Measurements from ENCODE around the gene SHF. TPM values are rescaled to one million over a fixed set of nuclear protein-coding genes. Genes with fewer than 3 reads are reported as not detected.
"Not testable (repeated sequence)": the region's sequence is repeated elsewhere in the genome, so short reads cannot be mapped to it uniquely, and the experiment has no call there.

The SHF gene, protein sequence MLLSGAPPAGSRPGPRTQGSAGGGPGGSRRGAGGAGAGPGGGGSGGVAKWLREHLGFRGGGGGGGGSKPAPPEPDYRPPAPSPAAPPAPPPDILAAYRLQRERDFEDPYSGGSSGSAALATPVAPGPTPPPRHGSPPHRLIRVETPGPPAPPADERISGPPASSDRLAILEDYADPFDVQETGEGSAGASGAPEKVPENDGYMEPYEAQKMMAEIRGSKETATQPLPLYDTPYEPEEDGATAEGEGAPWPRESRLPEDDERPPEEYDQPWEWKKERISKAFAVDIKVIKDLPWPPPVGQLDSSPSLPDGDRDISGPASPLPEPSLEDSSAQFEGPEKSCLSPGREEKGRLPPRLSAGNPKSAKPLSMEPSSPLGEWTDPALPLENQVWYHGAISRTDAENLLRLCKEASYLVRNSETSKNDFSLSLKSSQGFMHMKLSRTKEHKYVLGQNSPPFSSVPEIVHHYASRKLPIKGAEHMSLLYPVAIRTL
- polyA plus RNA-seq (2013), result 7.0 and 7.8 TPM in 2 replicates

DNA sequence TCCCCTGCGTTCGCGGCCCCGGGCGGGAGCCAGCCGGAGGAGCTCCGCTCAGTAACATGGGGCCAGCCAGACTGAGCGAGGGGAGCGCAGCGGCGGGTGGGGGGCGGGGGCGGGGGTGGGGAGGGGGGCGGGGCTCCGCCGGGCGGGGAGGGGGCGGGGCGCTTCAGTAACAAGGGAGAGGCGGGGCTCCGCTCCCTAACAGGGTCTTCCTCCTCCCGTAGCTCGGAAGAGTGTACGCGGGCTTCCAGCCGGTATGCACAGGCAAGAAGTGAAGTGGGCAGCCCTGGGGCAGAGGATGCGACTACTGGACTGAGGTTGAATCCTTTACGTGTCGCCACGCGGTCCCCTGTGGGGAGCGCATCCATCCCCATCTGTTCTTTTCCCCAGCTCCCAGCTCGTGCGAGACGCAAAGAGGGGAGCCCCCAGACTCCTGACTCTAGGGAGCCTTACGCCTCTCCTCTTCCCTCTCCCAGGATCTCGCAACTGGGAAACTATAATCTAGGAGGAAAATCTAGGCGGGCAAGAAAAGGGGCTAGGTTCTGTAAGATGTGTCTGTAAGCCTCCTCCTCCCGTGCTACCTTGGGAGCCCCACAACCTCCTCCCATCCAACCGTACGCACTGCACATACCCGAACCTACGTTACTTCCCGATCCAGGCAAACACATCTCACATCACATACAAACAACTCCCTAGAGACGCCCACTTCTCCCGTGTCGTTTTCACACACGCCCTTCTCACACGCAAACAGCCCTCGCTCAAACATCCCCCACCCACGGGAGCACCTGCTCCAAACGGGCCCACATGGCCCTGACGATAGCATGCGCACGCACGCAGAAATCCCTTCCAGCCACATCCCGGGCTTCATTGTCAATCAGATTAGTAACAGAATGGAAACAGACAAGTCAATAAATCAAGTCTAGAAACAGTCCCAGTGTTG is at the start of gene SHF:
TSS of gene SHF (minus strand) at position 73 of the 937 bp plus-strand sequence. CDS start at position 58, 15 bp downstream.
- no peaks in the 10 kb centered on the region for H3K9me3 ChIP-seq (ENCODE audit: insufficient read depth, low read depth, low read length)
- no peaks in the 10 kb centered on the region for H3K79me2 ChIP-seq (ENCODE audit: control insufficient read depth, insufficient read depth, low read length, poor library complexity)
- H3K4me2 ChIP-seq (ENCODE audit: low read length), result peak within 1 kb of the TSS; percentile 97
- no peak within 1 kb of the TSS for H2BK120ac ChIP-seq (ENCODE audit: insufficient read depth, low read length, poor library complexity)
- no peak within 1 kb of the TSS for H2AK5ac ChIP-seq (ENCODE audit: low read length)
- no peak within 1 kb of the TSS for H3K4ac ChIP-seq (ENCODE audit: low read depth, low read length)
- H4K91ac ChIP-seq (ENCODE audit: low read depth, low read length), result peak within 1 kb of the TSS; percentile 48
- peaks cover 4% of the 10 kb centered on the region for H3K79me1 ChIP-seq (ENCODE audit: low read length)
- H3K27ac ChIP-seq (ENCODE audit: low read depth, low read length), result no peak within 1 kb of the TSS
- peak within 1 kb of the TSS; percentile 23 for H3K14ac ChIP-seq (ENCODE audit: low read length)
- peak within 1 kb of the TSS; percentile 37 for H2AFZ ChIP-seq (ENCODE audit: insufficient read depth, low read length, poor library complexity)
- DNase-seq, result peak in 1 of 2 donors; percentile 38
- H3K4me1 ChIP-seq (ENCODE audit: control insufficient read depth in 1 of 2, insufficient read depth in 2 of 2, low read length in 2 of 2), result peaks cover 26 to 29% of the 10 kb centered on the region in 2 experiments
- WGBS (ENCODE audit: extremely low coverage, insufficient coverage, insufficient read length), result no CpG with 5 or more reads among the region's 57 CpGs
- H4K8ac ChIP-seq (ENCODE audit: low read depth, low read length), result peak within 1 kb of the TSS; percentile 36
- H3K27me3 ChIP-seq (ENCODE audit: insufficient read depth, low read length), result no peaks in the 10 kb centered on the region
- H3K36me3 ChIP-seq (ENCODE audit: control insufficient read depth in 1 of 2, insufficient read depth in 2 of 2, low read length in 2 of 2), result no peaks in the 10 kb centered on the region
- H2BK12ac ChIP-seq (ENCODE audit: low read length), result peak within 1 kb of the TSS; percentile 25
- H2BK5ac ChIP-seq (ENCODE audit: low read depth, low read length, poor library complexity), result no peak within 1 kb of the TSS
- H3K18ac ChIP-seq (ENCODE audit: low read length), result no peak within 1 kb of the TSS
- H3K4me3 ChIP-seq (ENCODE audit: low read depth, low read length), result peak within 1 kb of the TSS; percentile 72
- no peak within 1 kb of the TSS for H3K9ac ChIP-seq (ENCODE audit: low read length)
- no peak within 1 kb of the TSS for H3K23ac ChIP-seq (ENCODE audit: low read length)
- no peak within 1 kb of the TSS for H4K12ac ChIP-seq (ENCODE audit: low read depth, low read length)

DNA sequence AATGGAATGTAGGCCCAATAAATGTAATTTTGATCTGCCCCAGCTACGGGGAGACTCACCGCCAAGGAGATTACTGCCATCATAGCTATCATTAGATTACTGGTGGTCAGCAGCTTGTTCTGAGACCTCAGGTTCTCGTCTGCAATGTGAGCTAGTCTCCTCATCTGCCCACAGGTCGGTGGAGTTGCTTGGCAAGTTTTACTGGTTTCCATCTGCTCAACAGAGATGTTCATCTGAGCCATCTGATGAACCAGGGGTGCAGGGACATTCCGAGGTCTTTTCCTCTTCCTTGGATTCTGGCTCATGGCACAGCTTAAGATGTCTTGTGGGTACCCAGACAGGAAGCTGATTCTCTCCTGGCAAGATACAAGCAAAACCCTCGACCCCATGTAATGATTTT is 49.0 kb upstream of the SHF start:
- H3K79me2 ChIP-seq (ENCODE audit: control insufficient read depth, insufficient read depth, low read length, poor library complexity); H4K91ac ChIP-seq (ENCODE audit: low read depth, low read length); H3K14ac ChIP-seq (ENCODE audit: low read length); H3K79me1 ChIP-seq (ENCODE audit: low read length); H2BK12ac ChIP-seq (ENCODE audit: low read length); H3K36me3 ChIP-seq (ENCODE audit: control insufficient read depth in 1 of 2, insufficient read depth in 2 of 2, low read length in 2 of 2); H3K27ac ChIP-seq (ENCODE audit: low read depth, low read length); H3K27me3 ChIP-seq (ENCODE audit: insufficient read depth, low read length); H3K18ac ChIP-seq (ENCODE audit: low read length); H3K4ac ChIP-seq (ENCODE audit: low read depth, low read length); H3K9ac ChIP-seq (ENCODE audit: low read length); H3K4me3 ChIP-seq (ENCODE audit: low read depth, low read length); H2AK5ac ChIP-seq (ENCODE audit: low read length); H3K4me1 ChIP-seq (ENCODE audit: control insufficient read depth in 1 of 2, insufficient read depth in 2 of 2, low read length in 2 of 2); H2BK120ac ChIP-seq (ENCODE audit: insufficient read depth, low read length, poor library complexity); H4K8ac ChIP-seq (ENCODE audit: low read depth, low read length); H3K4me2 ChIP-seq (ENCODE audit: low read length); H2AFZ ChIP-seq (ENCODE audit: insufficient read depth, low read length, poor library complexity); H3K9me3 ChIP-seq (ENCODE audit: insufficient read depth, low read depth, low read length); H2BK5ac ChIP-seq (ENCODE audit: low read depth, low read length, poor library complexity); H4K12ac ChIP-seq (ENCODE audit: low read depth, low read length); H3K23ac ChIP-seq (ENCODE audit: low read length): not testable (repeated sequence)
- DNase-seq, result peak; percentile 30 to 69
- no CpG with 5 or more reads among the region's 6 CpGs for WGBS (ENCODE audit: extremely low coverage, insufficient coverage, insufficient read length)

DNA sequence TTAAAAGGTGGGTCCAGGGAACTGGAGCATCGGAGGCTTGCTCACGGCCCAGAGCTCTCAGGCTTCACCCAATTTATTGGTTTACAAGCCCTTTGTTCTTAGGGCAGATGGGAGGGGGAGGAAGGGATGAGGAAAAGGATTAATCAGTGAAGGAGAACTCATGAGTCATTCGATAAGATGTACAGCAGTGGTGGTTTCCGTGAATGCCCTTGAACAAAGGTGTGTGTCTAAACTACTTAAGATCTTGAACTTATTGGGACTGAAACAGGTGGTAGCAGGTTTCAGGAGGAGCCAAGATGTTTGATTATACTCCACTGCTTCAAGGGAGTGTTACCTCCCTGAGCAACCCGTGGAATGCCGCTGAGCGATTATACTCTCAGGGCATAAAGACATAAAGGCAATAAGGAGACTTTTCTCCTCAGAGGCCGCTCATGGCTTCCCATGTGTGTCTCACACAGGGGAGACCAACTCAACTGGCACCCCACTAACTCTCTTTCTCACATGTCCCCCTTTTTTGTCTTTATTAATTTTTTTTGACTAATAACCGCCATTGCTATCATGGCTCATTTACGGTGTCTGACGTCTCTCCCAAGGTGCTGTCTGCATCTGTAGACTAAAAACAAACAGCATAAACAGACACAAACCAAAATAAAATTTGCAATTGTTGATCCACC is 46.9 kb upstream of the SHF start:
- H3K27ac ChIP-seq (ENCODE audit: low read depth, low read length), result no peak overlapping the region
- no peak overlapping the region for H3K4me3 ChIP-seq (ENCODE audit: low read depth, low read length)
- H3K18ac ChIP-seq (ENCODE audit: low read length), result no peak overlapping the region
- no peaks in the 10 kb centered on the region for H3K79me1 ChIP-seq (ENCODE audit: low read length)
- H3K79me2 ChIP-seq (ENCODE audit: control insufficient read depth, insufficient read depth, low read length, poor library complexity), result no peaks in the 10 kb centered on the region
- H3K4me2 ChIP-seq (ENCODE audit: low read length), result no peak overlapping the region
- no peak overlapping the region for H3K14ac ChIP-seq (ENCODE audit: low read length)
- no CpG with 5 or more reads among the region's 11 CpGs for WGBS (ENCODE audit: extremely low coverage, insufficient coverage, insufficient read length)
- no peaks in the 10 kb centered on the region for H3K36me3 ChIP-seq (ENCODE audit: control insufficient read depth in 1 of 2, insufficient read depth in 2 of 2, low read length in 2 of 2)
- H4K12ac ChIP-seq (ENCODE audit: low read depth, low read length), result no peak overlapping the region
- H4K8ac ChIP-seq (ENCODE audit: low read depth, low read length), result no peak overlapping the region
- no peak overlapping the region for H3K4ac ChIP-seq (ENCODE audit: low read depth, low read length)
- no peak overlapping the region for H3K23ac ChIP-seq (ENCODE audit: low read length)
- peaks cover 4% of the 10 kb centered on the region for H3K9me3 ChIP-seq (ENCODE audit: insufficient read depth, low read depth, low read length)
- no peak overlapping the region for H2BK12ac ChIP-seq (ENCODE audit: low read length)
- no peak for DNase-seq
- H2BK120ac ChIP-seq (ENCODE audit: insufficient read depth, low read length, poor library complexity), result no peak overlapping the region
- H4K91ac ChIP-seq (ENCODE audit: low read depth, low read length), result no peak overlapping the region
- H3K4me1 ChIP-seq (ENCODE audit: control insufficient read depth in 1 of 2, insufficient read depth in 2 of 2, low read length in 2 of 2), result no peaks in the 10 kb centered on the region
- no peaks in the 10 kb centered on the region for H3K27me3 ChIP-seq (ENCODE audit: insufficient read depth, low read length)
- no peak overlapping the region for H2BK5ac ChIP-seq (ENCODE audit: low read depth, low read length, poor library complexity)
- no peak overlapping the region for H2AFZ ChIP-seq (ENCODE audit: insufficient read depth, low read length, poor library complexity)
- H3K9ac ChIP-seq (ENCODE audit: low read length), result no peak overlapping the region
- no peak overlapping the region for H2AK5ac ChIP-seq (ENCODE audit: low read length)

Data from trophoblast cell (in vitro differentiated cells and primary cell).